H1 (cell line): ENCODE measurements around the gene SPTSSA. TPM values are rescaled to one million over a fixed set of nuclear protein-coding genes. Genes with fewer than 3 reads are reported as not detected.

ENCODE experiments used
- CTCF ChIA-PET: fragments of 300-600 bp; sonication (Branson Sonifier 250); formaldehyde crosslinking; loops from one replicate; lab custom pipeline; 2021; ENCODE audit not compliant: partially characterized antibody; lab: Charles Lee
- POLR2A ChIA-PET: fragments of 300-600 bp; sonication (Branson Sonifier 250); formaldehyde crosslinking; loops from one replicate; lab custom pipeline; 2021; ENCODE audit warnings: inconsistent platforms; ENCODE audit not compliant: partially characterized antibody; lab: Charles Lee
- DNase-seq, 2 experiments: peaks; one replicate each; pipeline versions ENCODE4 v3.0.0 to v3.0.0-alpha.2; 2010 to 2022; ENCODE audit warnings: low spot score in 2 of 2, low read depth in 1 of 2, mixed read lengths in 1 of 2
- FAIRE-seq: peaks from 2 replicates; lab custom pipeline; 2011; peaks lifted over from hg19 to GRCh38; lab: Jason Lieb, UNC
- H2AFZ ChIP-seq: 2 replicates; pipeline ENCODE4 v1.8.1; 2012; ENCODE audit warnings: low read length, inconsistent platforms
- H2AK5ac ChIP-seq: 2 replicates; pipeline ENCODE4 v1.6.1; 2013; ENCODE audit warnings: low read depth, low read length
- H2BK120ac ChIP-seq: replicated peaks from 2 replicates; pipeline ENCODE3; 2013; ENCODE audit warnings: low read depth, low read length, inconsistent platforms
- H2BK12ac ChIP-seq: 2 replicates; pipeline ENCODE4 v1.6.1; 2013; ENCODE audit warnings: low read depth, low read length
- H2BK15ac ChIP-seq: 2 replicates; pipeline ENCODE4 v1.6.1; 2013; ENCODE audit warnings: low read length
- H2BK20ac ChIP-seq: 2 replicates; pipeline ENCODE4 v1.6.1; 2013; ENCODE audit warnings: low read length
- H2BK5ac ChIP-seq: 2 replicates; pipeline ENCODE4 v1.6.1; 2013; ENCODE audit warnings: low read depth, low read length
- H3K14ac ChIP-seq: 2 replicates; pipeline ENCODE4 v1.6.1; 2013; ENCODE audit warnings: inconsistent platforms; ENCODE audit not compliant: insufficient read length
- H3K18ac ChIP-seq: 2 replicates; pipeline ENCODE4 v1.6.1; 2013; ENCODE audit warnings: low read length; ENCODE audit errors: extremely low read depth
- H3K23ac ChIP-seq: 2 replicates; pipeline ENCODE4 v1.6.1; 2013; ENCODE audit warnings: inconsistent platforms; ENCODE audit not compliant: insufficient read length
- H3K23me2 ChIP-seq: 2 replicates; pipeline ENCODE4 v1.6.1; 2013; ENCODE audit warnings: low read depth, low read length
- H3K27ac ChIP-seq: 2 replicates; pipeline ENCODE4 v1.6.1; 2011; ENCODE audit warnings: low read depth, low read length, inconsistent platforms
- H3K27me3 ChIP-seq, 4 experiments: replicated peaks in 1 of 4; 1 replicate in 1 of 4; 2 replicates in 3 of 4; pipeline versions ENCODE4 v1.6.1 to v1.8.1; 2011 to 2013; ENCODE audit warnings: low read length in 3 of 4, mild to moderate bottlenecking in 3 of 4, inconsistent platforms in 2 of 4, mixed read lengths in 2 of 4, moderate library complexity in 1 of 4; ENCODE audit not compliant: control insufficient read depth in 3 of 4, insufficient read depth in 3 of 4; ENCODE audit errors: extremely low read depth in 1 of 4
- H3K36me3 ChIP-seq, 4 experiments: 2 replicates each; pipeline versions ENCODE4 v1.6.1 to v1.8.1; 2011 to 2013; ENCODE audit warnings: mild to moderate bottlenecking in 4 of 4, low read length in 3 of 4, moderate library complexity in 2 of 4, control low read depth in 1 of 4, inconsistent platforms in 1 of 4; ENCODE audit not compliant: insufficient read depth in 4 of 4, control insufficient read depth in 2 of 4
- H3K4ac ChIP-seq: replicated peaks from 2 replicates; pipeline ENCODE3; 2013; ENCODE audit warnings: low read length, low read depth, mixed read lengths, inconsistent platforms; ENCODE audit not compliant: insufficient read length
- H3K4me1 ChIP-seq, 4 experiments: replicated peaks in 1 of 4; 1 replicate in 1 of 4; 2 replicates in 3 of 4; pipeline versions ENCODE4 v1.6.1 to v1.8.1; 2011 to 2013; ENCODE audit warnings: low read length in 3 of 4, inconsistent platforms in 2 of 4, mixed read lengths in 1 of 4; ENCODE audit not compliant: insufficient read depth in 4 of 4, control insufficient read depth in 3 of 4
- H3K4me2 ChIP-seq, 2 experiments: 2 replicates each; pipeline versions ENCODE4 v1.6.1 to v1.8.1; 2011 to 2013; ENCODE audit warnings: low read depth in 2 of 2, low read length in 2 of 2, control low read depth in 1 of 2, inconsistent platforms in 1 of 2, mild to moderate bottlenecking in 1 of 2; ENCODE audit not compliant: insufficient read depth in 1 of 2
- H3K4me3 ChIP-seq, 4 experiments: fragments of 200-600, 300-600 bp in 1 of 4; sonication (generic), shearing (Covaris generic), sonication (Bioruptor Twin) in 1 of 4; 2 replicates each; pipeline versions ENCODE4 v1.5.1 to v1.8.1; 2011 to 2016; ENCODE audit warnings: low read length in 4 of 4, low read depth in 3 of 4, control low read depth in 2 of 4, inconsistent platforms in 2 of 4, mild to moderate bottlenecking in 2 of 4, mixed read lengths in 1 of 4, moderate library complexity in 1 of 4; ENCODE audit not compliant: insufficient read depth in 2 of 4; ENCODE audit errors: extremely low read depth in 1 of 4
- H3K56ac ChIP-seq: replicated peaks from 2 replicates; pipeline ENCODE3; 2013; ENCODE audit warnings: low read depth, mild to moderate bottlenecking, mixed read lengths, low read length, inconsistent platforms; ENCODE audit not compliant: insufficient read length
- H3K79me1 ChIP-seq: 2 replicates; pipeline ENCODE4 v1.6.1; 2013; ENCODE audit warnings: low read depth, low read length, control low read depth
- H3K79me2 ChIP-seq, 2 experiments: 2 replicates each; pipeline versions ENCODE4 v1.6.1 to v1.8.1; 2012 to 2013; ENCODE audit warnings: low read length in 2 of 2, mild to moderate bottlenecking in 2 of 2, inconsistent platforms in 1 of 2; ENCODE audit not compliant: insufficient read depth in 2 of 2, control insufficient read depth in 1 of 2
- H3K9ac ChIP-seq, 4 experiments: replicated peaks in 1 of 4; 1 replicate in 1 of 4; 2 replicates in 3 of 4; pipeline versions ENCODE4 v1.6.1 to v1.8.1; 2011 to 2013; ENCODE audit warnings: low read depth in 3 of 4, low read length in 3 of 4, control low read depth in 2 of 4, mild to moderate bottlenecking in 2 of 4, moderate library complexity in 2 of 4, inconsistent platforms in 1 of 4; ENCODE audit errors: extremely low read depth in 1 of 4
- H3K9me3 ChIP-seq, 2 experiments: 2 replicates each; pipeline versions ENCODE4 v1.6.1 to v1.8.1; 2012 to 2013; ENCODE audit warnings: mild to moderate bottlenecking in 2 of 2, moderate library complexity in 2 of 2, control low read depth in 1 of 2, inconsistent platforms in 1 of 2, low read depth in 1 of 2, low read length in 1 of 2, mixed read lengths in 1 of 2; ENCODE audit not compliant: insufficient read depth in 2 of 2
- H4K20me1 ChIP-seq, 2 experiments: replicated peaks in 1 of 2; 2 replicates each; pipeline versions ENCODE3 to v1.8.1; 2011 to 2013; ENCODE audit warnings: inconsistent platforms in 2 of 2, low read length in 2 of 2, mild to moderate bottlenecking in 1 of 2; ENCODE audit not compliant: insufficient read depth in 2 of 2, control insufficient read depth in 1 of 2
- H4K5ac ChIP-seq: 2 replicates; pipeline ENCODE4 v1.6.1; 2013; ENCODE audit warnings: low read length, low read depth, mixed read lengths, inconsistent platforms; ENCODE audit not compliant: insufficient read length
- H4K8ac ChIP-seq: 2 replicates; pipeline ENCODE4 v1.8.0; 2013; ENCODE audit warnings: mild to moderate bottlenecking, moderate library complexity, low read length, inconsistent platforms; ENCODE audit not compliant: insufficient read depth; ENCODE audit errors: extremely low read depth
- H4K91ac ChIP-seq: replicated peaks from 2 replicates; pipeline ENCODE3; 2013; ENCODE audit warnings: low read length, mixed read lengths, inconsistent platforms; ENCODE audit not compliant: insufficient read length
- BACH1 ChIP-seq: IDR thresholded peaks from 2 replicates; pipeline ENCODE4 v1.6.1; 2012; ENCODE audit warnings: low read length, improper control_type of control experiment
- BRCA1 ChIP-seq: IDR thresholded peaks from 2 replicates; pipeline ENCODE4 v1.6.1; 2012; ENCODE audit warnings: low read depth, low read length, improper control_type of control experiment
- EZH2 ChIP-seq: fragments of 200-600 bp; sonication (generic); IDR thresholded peaks from 2 replicates; pipeline ENCODE4 v1.7.1; 2012; ENCODE audit warnings: low read depth, mild to moderate bottlenecking, moderate library complexity, low read length, inconsistent platforms; ENCODE audit not compliant: severe bottlenecking
- HDAC6 ChIP-seq: IDR thresholded peaks from one replicate; pipeline ENCODE4 v1.7.1; 2012; ENCODE audit warnings: low read depth, mild to moderate bottlenecking, inconsistent platforms, low read length, moderate library complexity
- SIRT6 ChIP-seq: IDR thresholded peaks from one replicate; pipeline ENCODE4 v1.7.1; 2012; ENCODE audit warnings: low read length, inconsistent platforms
- TAF1 ChIP-seq: IDR thresholded peaks from 2 replicates; pipeline ENCODE4 v1.6.1; 2011; ENCODE audit warnings: mild to moderate bottlenecking, low read depth, low read length
- TAF7 ChIP-seq: optimal IDR thresholded peaks from 2 replicates; pipeline ENCODE3; 2011; ENCODE audit warnings: low read depth, mild to moderate bottlenecking, inconsistent platforms, low read length, moderate library complexity, borderline replicate concordance
- YY1 ChIP-seq: IDR thresholded peaks from 2 replicates; pipeline ENCODE4 v1.6.1; 2011; ENCODE audit warnings: low read depth, mild to moderate bottlenecking, low read length
- WGBS, 2 experiments: shearing (Covaris generic) in 1 of 2; methylation state at CpG; one replicate each; pipeline versions ENCODE4 v1.1.6 to v1.1.7; 2013 to 2015; ENCODE audit warnings: low lambda C conversion rate in 2 of 2, mixed read lengths in 2 of 2, inconsistent platforms in 1 of 2, low coverage in 1 of 2, missing lambda C conversion rate in 1 of 2; ENCODE audit not compliant: insufficient replicate concordance in 2 of 2, insufficient coverage in 1 of 2, insufficient read length in 1 of 2; ENCODE audit errors: extremely low coverage in 1 of 2, missing lambda C conversion rate in 1 of 2; 5-methylcytosine and 5-hydroxymethylcytosine counted together
- long read RNA-seq, 2 experiments: library from RNA in 1 of 2; library from capped mRNA in 1 of 2; stranded (forward); transcript quantifications; one replicate each; pipeline ENCODE4 v2.0.0, GENCODE V29; 2021; ENCODE audit warnings: inconsistent platforms in 1 of 2
- polyA minus RNA-seq, 3 experiments: library from RNA; depleted of rRNA, polyadenylated mRNA; stranded (reverse); fragments of >200 nt; gene quantifications; 1 replicate in 2 of 3; 2 replicates in 1 of 3; pipeline ENCODE4 v1.2.3, GENCODE V29; 2011
- polyA plus RNA-seq, 7 experiments: library from polyadenylated mRNA; depleted of rRNA in 3 of 7; stranded (reverse) in 5 of 7; unstranded in 2 of 7; fragments of >200 nt in 5 of 7; fragments of 200-250 nt in 2 of 7; gene quantifications; 1 replicate in 5 of 7; 2 replicates in 1 of 7; 4 replicates in 1 of 7; pipeline versions ENCODE4 v1.2.1 to v1.2.3, GENCODE V29; 2011 to 2013; ENCODE audit warnings: missing spikeins in 2 of 7, mixed read lengths in 2 of 7
- total RNA-seq: library from RNA; stranded (reverse); fragmentation: NEBNext Ultra II Directional; extraction: Animal tissue kit (Norgen Biotek cat#: 25700); gene quantifications from 2 replicates; pipeline ENCODE4 v1.2.1, GENCODE V29; 2021

Gene SPTSSA, protein sequence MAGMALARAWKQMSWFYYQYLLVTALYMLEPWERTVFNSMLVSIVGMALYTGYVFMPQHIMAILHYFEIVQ
- total RNA-seq (23.5 and 24.9 TPM in 2 replicates), polyA plus RNA-seq (2011; rRNA removed) (24.1 and 28.5 TPM in 2 replicates), polyA minus RNA-seq (2011; rRNA and poly(A)+ RNA removed) (13.7 and 18.3 TPM in 2 replicates)
- 29.4 TPM for polyA plus RNA-seq (2011; cell fraction: cytosol; rRNA removed)
- 14.9 TPM for polyA plus RNA-seq (2011; cell fraction: nucleus; rRNA removed)
- polyA plus RNA-seq (2012, experiment 1 of 2), result 20.0 to 24.6 TPM (median 23.4 TPM) in 4 replicates
- 5.8 TPM for polyA plus RNA-seq (2012, experiment 2 of 2)
- 19.0 TPM for polyA plus RNA-seq (2013, experiment 1 of 2)
- 16.4 TPM for polyA plus RNA-seq (2013, experiment 2 of 2)
- polyA minus RNA-seq (2011; cell fraction: cytosol; rRNA and poly(A)+ RNA removed), result 6.6 TPM
- 10.3 TPM for polyA minus RNA-seq (2011; cell fraction: nucleus; rRNA and poly(A)+ RNA removed)
- long read RNA-seq, experiment 1, transcript SPTSSA-201 (2 exons, 2,777 nt), result major isoform, 55 of 72 reads
- long read RNA-seq, experiment 1, partial matches to known transcripts, result 0 of 72 reads
- long read RNA-seq, experiment 1, other reads (novel, unspliced or antisense), result 17 of 72 reads
- long read RNA-seq, experiment 2, transcript SPTSSA-201 (2 exons, 2,777 nt), result major isoform, 83 of 86 reads
- long read RNA-seq, experiment 2, partial matches to known transcripts, result 0 of 86 reads
- long read RNA-seq, experiment 2, other reads (novel, unspliced or antisense), result 3 of 86 reads

GRCh38 chr14:34462132-34462893 lies at the start of gene SPTSSA:
Gene SPTSSA (minus strand): TSS chr14:34462240. CDS start chr14:34462207, 33 bp downstream.
- Histone ChIP-seq H3K9me3 (no peaks in the 10 kb centered on the region), H2AK5ac (no peak within 1 kb of the TSS), H2BK5ac (peak within 1 kb of the TSS; percentile 92), H2BK20ac (no peak within 1 kb of the TSS), H4K5ac (peak within 1 kb of the TSS; percentile 88), H3K4me2 (peak within 1 kb of the TSS; percentile 88 to 95), H3K23ac (no peak within 1 kb of the TSS), H3K36me3 (no peaks in the 10 kb centered on the region), H3K18ac (peak within 1 kb of the TSS; percentile 79), H3K4me3 (peak within 1 kb of the TSS; percentile 60 to 92 (median 92)), H4K20me1 (peaks cover 0 to 2% of the 10 kb centered on the region in 2 experiments), H3K9ac (peak within 1 kb of the TSS; percentile 80 to 90 (median 88)), H3K4ac (no peak within 1 kb of the TSS), H2AFZ (peak within 1 kb of the TSS; percentile 99), H3K23me2 (peaks cover 7% of the 10 kb centered on the region), H3K56ac (peak within 1 kb of the TSS; percentile 40), H3K27ac (peak within 1 kb of the TSS; percentile 85), H3K79me2 (peaks cover 0 to 40% of the 10 kb centered on the region in 2 experiments; a peak in 3 of 4 replicates), H2BK15ac (peak within 1 kb of the TSS; percentile 10; the same call in 1 of the 2 replicates), H2BK12ac (peak within 1 kb of the TSS; percentile 85), H3K27me3 (no peaks in the 10 kb centered on the region), H3K4me1 (peaks cover 0 to 6% (median 4%) of the 10 kb centered on the region in 4 experiments; a peak in 4 of 7 replicates), H4K8ac (peak within 1 kb of the TSS; percentile 96), H4K91ac (peak within 1 kb of the TSS; percentile 54), H3K14ac (no peak within 1 kb of the TSS), H2BK120ac (no peak within 1 kb of the TSS), H3K79me1 (peaks cover 2% of the 10 kb centered on the region; the same call in 1 of the 2 replicates)
- DNase-seq (peak in 1 of 2 experiments; percentile 87), FAIRE-seq (no peak)
- CTCF ChIA-PET, result interaction anchor here (0.6 to 1.3 kb wide), 3 partner anchors 10 to 36 kb away, joined by 3 to 4 read pairs (median 3); no protein-coding TSS in a partner anchor
- 2% methylated on average over 32 of the region's 82 CpGs; no CpG with 5 or more reads in 1 of the 2 experiments for WGBS, 2 experiments
- POLR2A ChIA-PET, result interaction anchor here (0.6 to 3.4 kb wide), 14 partner anchors 8 to 520 kb away, joined by 3 to 40 read pairs (median 3); partner anchors contain the start of gene SRP54
- TF ChIP-seq TAF1 (peak; percentile 91), BACH1 (peak; percentile 36; the same call in 1 of the 2 replicates), HDAC6 (no peak), BRCA1 (no peak), YY1 (peak; percentile 78; the same call in 1 of the 2 replicates), TAF7 (peak; percentile 76), EZH2 (no peak), SIRT6 (no peak)
